Dermis microvascular lymphatic vessel endothelial cell (primary cell): Measurements from ENCODE around the gene SPOCK2. TPM values are rescaled to one million over a fixed set of nuclear protein-coding genes. Genes with fewer than 3 reads are reported as not detected.
A peak's percentile ranks its signal among the peaks of the same experiment; 100 is the strongest.

Experiments
- DNase-seq, 2 donors: peaks; one replicate each; pipeline versions ENCODE4 v3.0.0 to v3.0.0-alpha.2; 2010; ENCODE audit warnings: low read depth in 2 of 2
- total RNA-seq: library from RNA; depleted of rRNA; stranded (reverse); fragments of >200 nt; gene quantifications from 2 replicates; pipeline ENCODE4 v1.2.1, GENCODE V29; 2014

The SPOCK2 gene
- total RNA-seq, 1 donor from 2014 or later, result 1.9 TPM

GRCh38 chr10:72090326-72090725, 2.0 kb upstream of the SPOCK2 start:
- no peak for DNase-seq

- no peak for DNase-seq
Observed at GRCh38 chr10:72089618-72090017, 1.3 kb upstream of the SPOCK2 start.

- no peak for DNase-seq
Observed at GRCh38 chr10:72088889-72089575, 681 bp upstream of the SPOCK2 start.

- DNase-seq, result no peak
Observed at GRCh38 chr10:72087392-72087968, 871 bp downstream of the SPOCK2 start.

- peak in 1 of 2 donors; percentile 36 for DNase-seq
Observed at GRCh38 chr10:72086466-72087391, 1.6 kb downstream of the SPOCK2 start.

- DNase-seq, result no peak
Observed at GRCh38 chr10:72085864-72086465, 2.4 kb downstream of the SPOCK2 start.

- DNase-seq, result no peak
Observed at GRCh38 chr10:72085166-72085565, 3.2 kb downstream of the SPOCK2 start.

GRCh38 chr10:72083790-72084459, 4.4 kb downstream of the SPOCK2 start:
- DNase-seq, result no peak

GRCh38 chr10:72082856-72083789, 5.2 kb downstream of the SPOCK2 start:
- no peak for DNase-seq

GRCh38 chr10:72081772-72082590, 6.4 kb downstream of the SPOCK2 start:
- no peak for DNase-seq

GRCh38 chr10:72081210-72081609, 7.1 kb downstream of the SPOCK2 start:
- no peak for DNase-seq

- DNase-seq, result no peak
Observed at GRCh38 chr10:72080042-72080975, 8.0 kb downstream of the SPOCK2 start.

- no peak for DNase-seq
Observed at GRCh38 chr10:72079356-72079755, 9.0 kb downstream of the SPOCK2 start.

- DNase-seq, result no peak
Observed at GRCh38 chr10:72077275-72077990, 10.9 kb downstream of the SPOCK2 start.

GRCh38 chr10:72076756-72077155, 11.6 kb downstream of the SPOCK2 start:
- DNase-seq, result no peak

GRCh38 chr10:72075376-72076115, 12.8 kb downstream of the SPOCK2 start:
- no peak for DNase-seq
